ENCODE measurements around the gene ID2.

ID2 gene

DNA sequence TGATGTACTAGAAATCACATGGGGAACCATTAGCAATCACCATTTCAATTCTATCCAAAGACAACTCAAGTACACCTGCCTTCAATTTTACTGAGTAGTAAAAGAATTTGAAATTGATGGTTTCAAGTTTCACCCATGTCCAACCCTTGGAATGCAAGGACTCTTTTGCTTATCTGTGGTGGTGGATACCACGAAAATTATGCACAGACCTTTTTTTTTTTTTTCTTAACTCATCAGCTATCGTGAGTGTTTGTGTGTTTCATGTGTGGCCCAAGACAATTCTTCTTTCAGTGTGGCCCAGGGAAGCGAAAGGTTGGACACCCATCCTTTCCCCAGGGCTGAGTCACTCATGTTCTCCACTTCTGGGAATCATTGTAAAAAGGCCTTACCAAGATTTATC is 23.1 kb downstream of the ID2 start:
- H3K9ac ChIP-seq (ENCODE audit: low read depth, low read length): no peak overlapping the region
- no peak for TF ChIP-seq EZH2 (IDR thresholded peaks at IDR 0.05; ENCODE audit: borderline replicate concordance, low read depth, low read length, severe bottlenecking)
- no peak for TF ChIP-seq CTCF (IDR thresholded peaks at IDR 0.05; ENCODE audit: borderline replicate concordance, extremely low read depth, low read length, poor library complexity, severe bottlenecking)
- no peak overlapping the region for H3K4me2 ChIP-seq (ENCODE audit: insufficient read depth, low read length)
- H3K4me3 ChIP-seq (ENCODE audit: low read depth in 1 of 2, low read length in 2 of 2): no peak overlapping the region
- H3K4me1 ChIP-seq (ENCODE audit: insufficient read depth, low read length): no peaks in the 10 kb centered on the region
- no peaks in the 10 kb centered on the region for H3K79me2 ChIP-seq (ENCODE audit: insufficient read depth, low read length)
- no peak for ATAC-seq (ENCODE audit: insufficient read depth, low read depth)
- H3K27ac ChIP-seq (ENCODE audit: low read length): no peak overlapping the region
- H3K27me3 ChIP-seq (ENCODE audit: insufficient read depth, low read length, poor library complexity): no peaks in the 10 kb centered on the region
- no peaks in the 10 kb centered on the region for H3K36me3 ChIP-seq (ENCODE audit: insufficient read depth, low read length)
- no peak overlapping the region for H2AFZ ChIP-seq (ENCODE audit: low read depth, low read length)
- no peaks in the 10 kb centered on the region for H4K20me1 ChIP-seq (ENCODE audit: insufficient read depth, low read length)
- H3K9me3 ChIP-seq (ENCODE audit: insufficient read depth, low read length, severe bottlenecking): no peaks in the 10 kb centered on the region
- DNase-seq: no peak

DNA sequence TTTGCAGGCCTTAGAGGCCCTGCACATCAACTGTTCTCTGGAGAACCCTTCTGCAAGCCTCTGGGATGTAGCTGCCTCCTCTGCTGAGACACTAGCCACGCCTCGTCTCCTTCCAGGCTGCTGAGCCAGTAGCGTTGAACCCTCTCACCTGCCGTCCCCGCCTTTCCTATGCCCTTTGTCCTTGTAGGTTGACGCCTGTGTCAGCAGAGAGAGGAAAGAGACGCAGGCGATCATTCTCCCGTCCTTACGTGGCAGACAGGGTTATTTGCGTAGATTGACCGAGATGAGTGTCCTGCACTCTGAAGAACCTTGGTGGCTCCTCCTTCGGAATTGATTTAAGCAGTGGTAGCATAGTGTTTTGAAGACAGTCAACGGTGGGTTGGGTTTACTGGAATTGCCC is 27.8 kb downstream of the ID2 start:
- Histone ChIP-seq H3K27me3 (ENCODE audit: insufficient read depth, low read length, poor library complexity) (no peaks in the 10 kb centered on the region), H3K79me2 (ENCODE audit: insufficient read depth, low read length) (no peaks in the 10 kb centered on the region), H3K9me3 (ENCODE audit: insufficient read depth, low read length, severe bottlenecking) (no peaks in the 10 kb centered on the region), H4K20me1 (ENCODE audit: insufficient read depth, low read length) (no peaks in the 10 kb centered on the region), H3K4me2 (ENCODE audit: insufficient read depth, low read length) (no peak overlapping the region), H3K36me3 (ENCODE audit: insufficient read depth, low read length) (no peaks in the 10 kb centered on the region), H3K4me1 (ENCODE audit: insufficient read depth, low read length) (no peaks in the 10 kb centered on the region), H3K27ac (ENCODE audit: low read length) (no peak overlapping the region), H2AFZ (ENCODE audit: low read depth, low read length) (no peak overlapping the region), H3K4me3 (ENCODE audit: low read depth in 1 of 2, low read length in 2 of 2) (no peak overlapping the region), H3K9ac (ENCODE audit: low read depth, low read length) (no peak overlapping the region)
- ATAC-seq (ENCODE audit: insufficient read depth, low read depth): no peak
- TF ChIP-seq EZH2 (IDR thresholded peaks at IDR 0.05; ENCODE audit: borderline replicate concordance, low read depth, low read length, severe bottlenecking) (no peak), CTCF (IDR thresholded peaks at IDR 0.05; ENCODE audit: borderline replicate concordance, extremely low read depth, low read length, poor library complexity, severe bottlenecking) (no peak)
- DNase-seq: no peak

- no peak for ATAC-seq (ENCODE audit: insufficient read depth, low read depth)
- no peak overlapping the region for H3K4me3 ChIP-seq (ENCODE audit: low read depth in 1 of 2, low read length in 2 of 2)
Observed at GRCh38 chr2:8710951-8711350, 29.1 kb downstream of the ID2 start.

More at GRCh38 chr2:8710951-8711350, 29.1 kb downstream of the ID2 start:
- Histone ChIP-seq H3K79me2 (ENCODE audit: insufficient read depth, low read length) (no peaks in the 10 kb centered on the region), H3K27me3 (ENCODE audit: insufficient read depth, low read length, poor library complexity) (no peaks in the 10 kb centered on the region), H4K20me1 (ENCODE audit: insufficient read depth, low read length) (no peaks in the 10 kb centered on the region), H3K27ac (ENCODE audit: low read length) (no peak overlapping the region), H3K36me3 (ENCODE audit: insufficient read depth, low read length) (no peaks in the 10 kb centered on the region), H2AFZ (ENCODE audit: low read depth, low read length) (no peak overlapping the region), H3K9me3 (ENCODE audit: insufficient read depth, low read length, severe bottlenecking) (no peaks in the 10 kb centered on the region), H3K9ac (ENCODE audit: low read depth, low read length) (no peak overlapping the region), H3K4me1 (ENCODE audit: insufficient read depth, low read length) (no peaks in the 10 kb centered on the region), H3K4me2 (ENCODE audit: insufficient read depth, low read length) (no peak overlapping the region)
- TF ChIP-seq EZH2 (IDR thresholded peaks at IDR 0.05; ENCODE audit: borderline replicate concordance, low read depth, low read length, severe bottlenecking): no peak
- no peak for TF ChIP-seq CTCF (IDR thresholded peaks at IDR 0.05; ENCODE audit: borderline replicate concordance, extremely low read depth, low read length, poor library complexity, severe bottlenecking)
- DNase-seq: no peak
